Measurements from ENCODE around the gene STX4.

DNA sequence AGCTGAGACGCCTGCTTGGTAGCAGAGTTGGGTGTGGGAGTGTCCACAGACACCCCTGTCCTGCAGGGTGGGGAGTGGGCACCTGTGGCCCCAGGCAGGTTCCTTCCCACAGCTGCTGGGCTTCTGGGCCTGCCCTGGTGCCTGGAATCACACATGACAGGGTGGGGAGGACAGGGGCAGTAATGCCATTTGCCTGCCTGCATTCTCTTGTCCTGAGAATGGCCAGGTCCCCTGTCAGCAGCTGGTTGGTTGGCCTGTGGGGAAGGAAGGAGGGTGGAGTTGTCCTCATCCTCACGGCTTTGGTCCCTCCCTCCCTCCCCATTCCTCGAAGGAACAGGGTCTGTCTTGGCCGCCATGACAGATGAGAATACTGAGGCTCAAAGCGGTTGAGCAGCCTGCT lies 50.2 kb downstream of the STX4 start:
- TF ChIP-seq YY1 (IDR thresholded peaks at IDR 0.05; ENCODE audit: insufficient read depth, insufficient read length) (no peak), ZNF274 (IDR thresholded peaks at IDR 0.05; ENCODE audit: low read depth, low read length) (no peak)

Data from NT2/D1 (cell line).